ENCODE measurements around the gene JAML.

JAML gene

DNA sequence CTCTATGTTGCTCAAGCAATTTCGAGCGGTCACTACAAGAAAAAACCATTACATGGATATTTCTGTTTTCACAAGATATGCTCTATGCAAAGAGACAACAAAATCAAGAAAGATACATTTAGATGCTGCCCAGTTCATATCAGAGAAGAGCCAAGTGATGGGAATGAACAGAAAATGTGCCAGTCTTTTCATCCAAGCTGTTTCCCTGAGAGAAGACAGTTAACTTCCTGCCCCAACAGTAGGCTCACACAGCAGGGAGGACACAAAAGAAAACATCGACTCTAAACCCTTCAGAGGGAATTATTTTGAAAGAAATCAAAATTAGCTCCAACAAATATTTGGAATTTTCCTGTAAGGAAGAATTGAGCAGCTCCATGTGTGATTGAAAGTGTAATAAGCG is 11.6 kb downstream of the JAML start:
- TF ChIP-seq SIN3A (IDR thresholded peaks at IDR 0.05; ENCODE audit: borderline replicate concordance, insufficient read depth, low read length) (no peak), REST (IDR thresholded peaks at IDR 0.05; ENCODE audit: insufficient read depth in 1 of 2, low read depth in 2 of 2, low read length in 2 of 2) (no peak), POLR2AphosphoS5 (IDR thresholded peaks at IDR 0.05; ENCODE audit: low read depth, low read length) (no peak), TAF1 (IDR thresholded peaks at IDR 0.05; ENCODE audit: borderline replicate concordance, insufficient read depth, low read length) (no peak), FOXP2 (optimal IDR thresholded peaks at IDR 0.05; ENCODE audit: borderline replicate concordance, extremely low read depth, extremely low read length, insufficient read depth) (no peak)

DNA sequence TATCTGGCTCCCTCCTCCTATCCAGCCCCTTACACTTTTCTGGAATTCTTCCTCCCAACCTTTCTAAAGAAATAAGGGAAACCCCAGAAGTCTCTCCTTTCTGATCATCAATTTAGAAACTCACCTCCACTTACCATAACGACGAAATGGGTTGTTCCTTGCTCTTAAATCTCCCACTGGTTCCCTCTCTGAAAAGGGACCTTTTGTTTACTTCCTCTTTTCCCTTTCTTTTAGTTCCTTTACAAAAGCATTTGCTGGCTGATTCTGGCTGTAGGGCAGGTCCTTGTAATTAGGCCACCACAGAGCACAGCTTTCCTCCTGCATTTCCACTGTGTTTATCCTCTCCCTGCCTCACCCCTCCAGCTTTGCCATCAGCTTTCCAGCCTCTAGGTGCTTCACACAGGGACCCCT is 12.0 kb downstream of the JAML start:
- TF ChIP-seq POLR2AphosphoS5 (IDR thresholded peaks at IDR 0.05; ENCODE audit: low read depth, low read length), result no peak
- no peak for TF ChIP-seq SIN3A (IDR thresholded peaks at IDR 0.05; ENCODE audit: borderline replicate concordance, insufficient read depth, low read length)
- TF ChIP-seq REST (IDR thresholded peaks at IDR 0.05; ENCODE audit: insufficient read depth in 1 of 2, low read depth in 2 of 2, low read length in 2 of 2), result no peak

GRCh38 chr11:118212131-118212725 is 12.6 kb downstream of the JAML start:
- TF ChIP-seq POLR2AphosphoS5 (IDR thresholded peaks at IDR 0.05; ENCODE audit: low read depth, low read length), result no peak
- TF ChIP-seq SIN3A (IDR thresholded peaks at IDR 0.05; ENCODE audit: borderline replicate concordance, insufficient read depth, low read length), result no peak
- TF ChIP-seq REST (IDR thresholded peaks at IDR 0.05; ENCODE audit: insufficient read depth in 1 of 2, low read depth in 2 of 2, low read length in 2 of 2), result no peak
- TF ChIP-seq FOXP2 (optimal IDR thresholded peaks at IDR 0.05; ENCODE audit: borderline replicate concordance, extremely low read depth, extremely low read length, insufficient read depth), result no peak
- no peak for TF ChIP-seq TAF1 (IDR thresholded peaks at IDR 0.05; ENCODE audit: borderline replicate concordance, insufficient read depth, low read length)

- TF ChIP-seq REST (IDR thresholded peaks at IDR 0.05; ENCODE audit: insufficient read depth in 1 of 2, low read depth in 2 of 2, low read length in 2 of 2), result no peak
Observed at GRCh38 chr11:118211006-118211405, 13.8 kb downstream of the JAML start.

DNA sequence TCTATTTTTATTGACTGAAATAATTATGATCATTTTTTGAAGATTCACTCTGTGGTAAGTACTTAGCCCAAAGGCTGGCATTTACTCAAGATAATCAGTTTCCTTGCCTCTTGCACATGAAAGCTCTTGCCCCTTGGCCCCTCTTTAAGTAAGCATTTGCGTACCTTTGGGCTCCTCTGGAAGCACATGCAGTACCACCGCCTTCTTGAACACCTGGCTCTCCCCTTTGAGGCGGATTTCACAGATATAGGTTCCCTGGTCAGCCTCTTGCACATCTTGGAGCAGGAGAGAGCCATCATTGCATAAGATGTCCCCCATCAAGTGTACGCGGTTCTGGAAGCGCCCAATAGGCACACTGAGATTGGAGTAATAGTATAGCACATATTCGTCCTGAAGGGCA is 14.5 kb downstream of the JAML start:
- TF ChIP-seq SIN3A (IDR thresholded peaks at IDR 0.05; ENCODE audit: borderline replicate concordance, insufficient read depth, low read length), result no peak
- no peak for TF ChIP-seq POLR2AphosphoS5 (IDR thresholded peaks at IDR 0.05; ENCODE audit: low read depth, low read length)
- TF ChIP-seq FOXP2 (optimal IDR thresholded peaks at IDR 0.05; ENCODE audit: borderline replicate concordance, extremely low read depth, extremely low read length, insufficient read depth), result no peak
- TF ChIP-seq REST (IDR thresholded peaks at IDR 0.05; ENCODE audit: insufficient read depth in 1 of 2, low read depth in 2 of 2, low read length in 2 of 2), result no peak
